K562 (cell line): ENCODE measurements around the gene RAB6A. TPM values are rescaled to one million over a fixed set of nuclear protein-coding genes. Genes with fewer than 3 reads are reported as not detected.

Source experiments
- HES1 ChIP-seq: fragments of 450-650 bp; IDR thresholded peaks from 2 replicates; pipeline ENCODE4 v1.6.1; 2016; ENCODE audit warnings: low read depth, mild to moderate bottlenecking, moderate library complexity
- HMBOX1 ChIP-seq: sonication (generic); IDR thresholded peaks from 2 replicates; pipeline ENCODE4 v1.6.1; 2016
- HNRNPLL ChIP-seq: fragments of 200-400 bp; formaldehyde crosslinking; IDR thresholded peaks from 2 replicates; pipeline ENCODE4 v1.6.1; 2017; ENCODE audit warnings: low read length, low read depth, mild to moderate bottlenecking; ENCODE audit not compliant: poor library complexity, severe bottlenecking
- KLF13 ChIP-seq: fragments of 450-650 bp; IDR thresholded peaks from 2 replicates; pipeline ENCODE4 v1.6.1; 2016; ENCODE audit warnings: missing genetic modification characterization, low read depth, mild to moderate bottlenecking, missing compliant biosample characterization, moderate library complexity, borderline replicate concordance
- MCM7 ChIP-seq, 2 experiments: fragments of 450-650 bp; IDR thresholded peaks; 2 replicates each; pipeline ENCODE4 v1.6.1; 2016 to 2018
- MYNN ChIP-seq, 2 experiments: sonication (generic); formaldehyde crosslinking in 1 of 2; IDR thresholded peaks; 2 replicates each; pipeline versions ENCODE4 v1.5.0 to v1.6.1; 2016 to 2020; ENCODE audit warnings: antibody characterized with exemption in 1 of 2, missing genetic modification reagents in 1 of 2
- RBM22 ChIP-seq: fragments of 200-400 bp; formaldehyde crosslinking; IDR thresholded peaks from 2 replicates; pipeline ENCODE4 v1.6.1; 2018; ENCODE audit warnings: low read length, low read depth; ENCODE audit not compliant: poor library complexity, severe bottlenecking
- RERE ChIP-seq: sonication (generic); formaldehyde crosslinking; IDR thresholded peaks from 2 replicates; pipeline ENCODE4 v1.8.0; 2023; ENCODE audit warnings: missing genetic modification reagents, mild to moderate bottlenecking, borderline replicate concordance
- YY1 ChIP-seq, 3 experiments: IDR thresholded peaks; 2 replicates each; pipeline ENCODE4 v1.6.1; 2011; ENCODE audit warnings: low read length in 2 of 3, mild to moderate bottlenecking in 2 of 3, moderate library complexity in 2 of 3, borderline replicate concordance in 1 of 3, control low read depth in 1 of 3, low read depth in 1 of 3; ENCODE audit not compliant: insufficient read depth in 3 of 3, insufficient replicate concordance in 2 of 3, control insufficient read depth in 1 of 3, insufficient read length in 1 of 3; ENCODE audit errors: extremely low read depth in 1 of 3
- ZBTB12 ChIP-seq: fragments of 250-450 bp; sonication (Bioruptor Pico); IDR thresholded peaks from 2 replicates; pipeline ENCODE4 v1.4.0; 2020
- ZNF124 ChIP-seq: sonication (generic); formaldehyde crosslinking; IDR thresholded peaks from 2 replicates; pipeline ENCODE4 v1.8.1; 2022; ENCODE audit warnings: missing genetic modification reagents
- ZNF57 ChIP-seq: fragments of 450-650 bp; formaldehyde crosslinking; IDR thresholded peaks from 2 replicates; pipeline ENCODE4 v1.4.0; 2020; ENCODE audit warnings: mild to moderate bottlenecking, moderate library complexity
- ZNF586 ChIP-seq: fragments of 450-650 bp; formaldehyde crosslinking; conservative IDR thresholded peaks from 2 replicates; pipeline ENCODE4 v1.4.0; 2020; ENCODE audit warnings: mild to moderate bottlenecking, moderate library complexity
- ZNF717 ChIP-seq: fragments of 250-450 bp; sonication (Bioruptor Pico); IDR thresholded peaks from 2 replicates; pipeline ENCODE4 v1.5.0; 2021
- polyA plus RNA-seq, 8 experiments: library from polyadenylated mRNA; depleted of rRNA in 4 of 8; stranded (reverse) in 5 of 8; unstranded in 3 of 8; fragments of >200 nt; fragmentation: Nextera tagmentation in 2 of 8; fragmentation: Illumina TruSeq in 1 of 8; extraction: Ambion mirVana in 2 of 8; extraction: Trizol in 1 of 8; gene quantifications; 2 replicates each; pipeline versions ENCODE4 v1.2.1 to v1.2.3, GENCODE V29; 2011 to 2014; ENCODE audit warnings: inconsistent platforms in 1 of 8, missing spikeins in 1 of 8
- total RNA-seq, 7 experiments: library from RNA; depleted of rRNA in 6 of 7; stranded (reverse); fragments of >200 nt in 6 of 7; fragmentation: Illumina TruSeq in 2 of 7; extraction: Trizol in 2 of 7; gene quantifications; 2 replicates each; pipeline versions ENCODE4 v1.2.1 to v1.2.3, GENCODE V29; 2011 to 2021; ENCODE audit warnings: low replicate concordance in 1 of 7

Gene RAB6A
- total and polyA plus RNA-seq, 9 of the 15 experiments (the other 6 are each of a cell fraction or from before 2014, with no cell fraction given): 14.0 to 95.3 (median 45.4) TPM

GRCh38 chr11:73760679-73761402 lies at the start of gene RAB6A (continued):
- TF ChIP-seq YY1 (IDR thresholded peaks at IDR 0.05; ENCODE audit: borderline replicate concordance in 1 of 3, control insufficient read depth in 1 of 3, extremely low read depth in 1 of 3, insufficient read depth in 3 of 3, insufficient read length in 1 of 3, insufficient replicate concordance in 2 of 3, low read depth in 1 of 3, low read length in 2 of 3) (peak in 1 of 3 experiments; percentile 2), MYNN (IDR thresholded peaks at IDR 0.05) (no peak), MYNN (CRISPR knock-in tag; IDR thresholded peaks at IDR 0.05) (no peak), HNRNPLL (peak; percentile 61), RERE (CRISPR knock-in tag) (no peak), ZNF586 (CRISPR knock-in tag) (no peak), KLF13 (tag) (no peak), HES1 (no peak; the same call in 1 of the 2 replicates), ZNF717 (CRISPR knock-in tag) (no peak), MCM7 (IDR thresholded peaks at IDR 0.05) (no peak), ZNF57 (CRISPR knock-in tag) (no peak), ZNF124 (CRISPR knock-in tag) (no peak), ZBTB12 (peak; percentile 84), RBM22 (no peak), HMBOX1 (no peak)
